HCT116 (cell line): ENCODE data around the gene GGNBP2.

Source experiments
- EGR1 ChIP-seq: IDR thresholded peaks from 2 replicates; pipeline ENCODE4 v1.6.1; 2012; ENCODE audit warnings: low read depth
- ELF1 ChIP-seq: IDR thresholded peaks from 2 replicates; pipeline ENCODE4 v1.6.1; 2012; ENCODE audit warnings: low read depth, borderline replicate concordance
- EZH2 ChIP-seq: fragments of 200-600 bp; sonication (generic); IDR thresholded peaks from 2 replicates; pipeline ENCODE4 v1.6.1; 2017; ENCODE audit warnings: antibody characterized with exemption, mixed run types
- FOSL1 ChIP-seq: IDR thresholded peaks from 2 replicates; pipeline ENCODE4 v1.6.1; 2012; ENCODE audit warnings: low read depth
- MAX ChIP-seq: IDR thresholded peaks from 2 replicates; pipeline ENCODE4 v1.6.1; 2012
- POLR2A ChIP-seq: IDR thresholded peaks from 2 replicates; pipeline ENCODE4 v1.7.0; 2011; ENCODE audit warnings: borderline replicate concordance; ENCODE audit not compliant: insufficient read depth, insufficient read length; ENCODE audit errors: extremely low read depth
- POLR2AphosphoS5 ChIP-seq: IDR thresholded peaks from 2 replicates; pipeline ENCODE4 v1.6.1; 2011; ENCODE audit warnings: mild to moderate bottlenecking, low read depth, low read length, moderate library complexity
- RAD21 ChIP-seq: IDR thresholded peaks from 2 replicates; pipeline ENCODE4 v1.6.1; 2012; ENCODE audit warnings: low read depth, mild to moderate bottlenecking
- SIN3A ChIP-seq: IDR thresholded peaks from 2 replicates; pipeline ENCODE4 v1.6.1; 2012; ENCODE audit warnings: low read depth
- YY1 ChIP-seq: IDR thresholded peaks from 2 replicates; pipeline ENCODE4 v1.6.1; 2011; ENCODE audit warnings: low read length, low read depth, moderate library complexity, mild to moderate bottlenecking; ENCODE audit not compliant: insufficient replicate concordance; ENCODE audit errors: extremely low read depth
- ZNF274 ChIP-seq: fragments of 200-500 bp; sonication (Bioruptor generic); IDR thresholded peaks from 2 replicates; pipeline ENCODE4 v1.6.1; 2014; ENCODE audit warnings: mild to moderate bottlenecking, low read depth, low read length, inconsistent platforms
- TF ChIP-seq, protein P1 (sequence below), 3 experiments: fragments of 200-600 bp in 1 of 3; sonication (generic) in 1 of 3; IDR thresholded peaks in 2 of 3; conservative IDR thresholded peaks in 1 of 3; 2 replicates each; pipeline ENCODE4 v1.5.1; 2012 to 2017; ENCODE audit warnings: low read depth in 2 of 3, low read length in 2 of 3, antibody characterized with exemption in 1 of 3, borderline replicate concordance in 1 of 3, control low read depth in 1 of 3, mild to moderate bottlenecking in 1 of 3, mixed read lengths in 1 of 3, mixed run types in 1 of 3, moderate library complexity in 1 of 3; ENCODE audit not compliant: insufficient read depth in 1 of 3
- TF ChIP-seq, protein P2 (sequence below): IDR thresholded peaks from 2 replicates; pipeline ENCODE4 v1.6.1; 2012
- TF ChIP-seq, protein P3 (sequence below): IDR thresholded peaks from 2 replicates; pipeline ENCODE4 v1.6.1; 2012; ENCODE audit warnings: low read depth

GRCh38 chr17:36498155-36498554 is 46.6 kb upstream of the GGNBP2 start:
- TF ChIP-seq, protein P1, sequence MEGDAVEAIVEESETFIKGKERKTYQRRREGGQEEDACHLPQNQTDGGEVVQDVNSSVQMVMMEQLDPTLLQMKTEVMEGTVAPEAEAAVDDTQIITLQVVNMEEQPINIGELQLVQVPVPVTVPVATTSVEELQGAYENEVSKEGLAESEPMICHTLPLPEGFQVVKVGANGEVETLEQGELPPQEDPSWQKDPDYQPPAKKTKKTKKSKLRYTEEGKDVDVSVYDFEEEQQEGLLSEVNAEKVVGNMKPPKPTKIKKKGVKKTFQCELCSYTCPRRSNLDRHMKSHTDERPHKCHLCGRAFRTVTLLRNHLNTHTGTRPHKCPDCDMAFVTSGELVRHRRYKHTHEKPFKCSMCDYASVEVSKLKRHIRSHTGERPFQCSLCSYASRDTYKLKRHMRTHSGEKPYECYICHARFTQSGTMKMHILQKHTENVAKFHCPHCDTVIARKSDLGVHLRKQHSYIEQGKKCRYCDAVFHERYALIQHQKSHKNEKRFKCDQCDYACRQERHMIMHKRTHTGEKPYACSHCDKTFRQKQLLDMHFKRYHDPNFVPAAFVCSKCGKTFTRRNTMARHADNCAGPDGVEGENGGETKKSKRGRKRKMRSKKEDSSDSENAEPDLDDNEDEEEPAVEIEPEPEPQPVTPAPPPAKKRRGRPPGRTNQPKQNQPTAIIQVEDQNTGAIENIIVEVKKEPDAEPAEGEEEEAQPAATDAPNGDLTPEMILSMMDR (IDR thresholded peaks at IDR 0.05 in 2 of 3, conservative IDR thresholded peaks at IDR 0.05 in 1 of 3; ENCODE audit: borderline replicate concordance in 1 of 3, insufficient read depth in 1 of 3, low read depth in 2 of 3, low read length in 2 of 3) = no peak
- TF ChIP-seq POLR2A (no peak), EZH2 (no peak), MAX (no peak), SIN3A (no peak), ZNF274 (no peak), POLR2AphosphoS5 (no peak), RAD21 (no peak), ELF1 (no peak), EGR1 (no peak), YY1 (no peak), FOSL1 (no peak)
- TF ChIP-seq, protein P2, sequence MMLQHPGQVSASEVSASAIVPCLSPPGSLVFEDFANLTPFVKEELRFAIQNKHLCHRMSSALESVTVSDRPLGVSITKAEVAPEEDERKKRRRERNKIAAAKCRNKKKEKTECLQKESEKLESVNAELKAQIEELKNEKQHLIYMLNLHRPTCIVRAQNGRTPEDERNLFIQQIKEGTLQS = no peak
- TF ChIP-seq, protein P3, sequence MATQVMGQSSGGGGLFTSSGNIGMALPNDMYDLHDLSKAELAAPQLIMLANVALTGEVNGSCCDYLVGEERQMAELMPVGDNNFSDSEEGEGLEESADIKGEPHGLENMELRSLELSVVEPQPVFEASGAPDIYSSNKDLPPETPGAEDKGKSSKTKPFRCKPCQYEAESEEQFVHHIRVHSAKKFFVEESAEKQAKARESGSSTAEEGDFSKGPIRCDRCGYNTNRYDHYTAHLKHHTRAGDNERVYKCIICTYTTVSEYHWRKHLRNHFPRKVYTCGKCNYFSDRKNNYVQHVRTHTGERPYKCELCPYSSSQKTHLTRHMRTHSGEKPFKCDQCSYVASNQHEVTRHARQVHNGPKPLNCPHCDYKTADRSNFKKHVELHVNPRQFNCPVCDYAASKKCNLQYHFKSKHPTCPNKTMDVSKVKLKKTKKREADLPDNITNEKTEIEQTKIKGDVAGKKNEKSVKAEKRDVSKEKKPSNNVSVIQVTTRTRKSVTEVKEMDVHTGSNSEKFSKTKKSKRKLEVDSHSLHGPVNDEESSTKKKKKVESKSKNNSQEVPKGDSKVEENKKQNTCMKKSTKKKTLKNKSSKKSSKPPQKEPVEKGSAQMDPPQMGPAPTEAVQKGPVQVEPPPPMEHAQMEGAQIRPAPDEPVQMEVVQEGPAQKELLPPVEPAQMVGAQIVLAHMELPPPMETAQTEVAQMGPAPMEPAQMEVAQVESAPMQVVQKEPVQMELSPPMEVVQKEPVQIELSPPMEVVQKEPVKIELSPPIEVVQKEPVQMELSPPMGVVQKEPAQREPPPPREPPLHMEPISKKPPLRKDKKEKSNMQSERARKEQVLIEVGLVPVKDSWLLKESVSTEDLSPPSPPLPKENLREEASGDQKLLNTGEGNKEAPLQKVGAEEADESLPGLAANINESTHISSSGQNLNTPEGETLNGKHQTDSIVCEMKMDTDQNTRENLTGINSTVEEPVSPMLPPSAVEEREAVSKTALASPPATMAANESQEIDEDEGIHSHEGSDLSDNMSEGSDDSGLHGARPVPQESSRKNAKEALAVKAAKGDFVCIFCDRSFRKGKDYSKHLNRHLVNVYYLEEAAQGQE = no peak
